ENCODE results near the gene CATSPER4. TPM values are rescaled to one million over a fixed set of nuclear protein-coding genes. Genes with fewer than 3 reads are reported as not detected.

The CATSPER4 gene
- total and polyA plus RNA-seq, 2 donors (not counting 1 experiment from before 2014, with no cell fraction given), result not detected

- H3K9me3 Mint-ChIP-seq (ENCODE audit: insufficient read depth), result no peaks in the 10 kb centered on the region
- H3K27ac Mint-ChIP-seq, result no peak overlapping the region
- 87% methylated on average over 3 of the region's 7 CpGs for WGBS (ENCODE audit: insufficient coverage)
- no peak overlapping the region for H3K27ac ChIP-seq (ENCODE audit: low read length in 2 of 2)
- H3K27me3 Mint-ChIP-seq, result peaks cover 29% of the 10 kb centered on the region
- ATAC-seq (ENCODE audit: low read depth) (no peak), DNase-seq (no peak)
- peaks cover 9 to 16% of the 10 kb centered on the region in 2 donors for H3K4me1 ChIP-seq (ENCODE audit: control insufficient read depth in 2 of 2, insufficient read depth in 2 of 2, low read length in 2 of 2)
- POLR2A ChIA-PET, result interaction anchor here (0.6 kb wide), 1 partner anchor 12 kb away, joined by 15 read pairs; no protein-coding TSS in a partner anchor
- H3K79me2 ChIP-seq (ENCODE audit: control insufficient read depth, insufficient read depth, low read length), result no peaks in the 10 kb centered on the region
- H2AFZ ChIP-seq (ENCODE audit: insufficient read depth, low read depth, low read length, poor library complexity, severe bottlenecking), result peak overlapping the region; percentile 69
- no peak for TF ChIP-seq EZH2 (IDR thresholded peaks at IDR 0.05; ENCODE audit: borderline replicate concordance, insufficient read depth, low read depth, low read length, poor library complexity, severe bottlenecking)
- TF ChIP-seq, protein P1, sequence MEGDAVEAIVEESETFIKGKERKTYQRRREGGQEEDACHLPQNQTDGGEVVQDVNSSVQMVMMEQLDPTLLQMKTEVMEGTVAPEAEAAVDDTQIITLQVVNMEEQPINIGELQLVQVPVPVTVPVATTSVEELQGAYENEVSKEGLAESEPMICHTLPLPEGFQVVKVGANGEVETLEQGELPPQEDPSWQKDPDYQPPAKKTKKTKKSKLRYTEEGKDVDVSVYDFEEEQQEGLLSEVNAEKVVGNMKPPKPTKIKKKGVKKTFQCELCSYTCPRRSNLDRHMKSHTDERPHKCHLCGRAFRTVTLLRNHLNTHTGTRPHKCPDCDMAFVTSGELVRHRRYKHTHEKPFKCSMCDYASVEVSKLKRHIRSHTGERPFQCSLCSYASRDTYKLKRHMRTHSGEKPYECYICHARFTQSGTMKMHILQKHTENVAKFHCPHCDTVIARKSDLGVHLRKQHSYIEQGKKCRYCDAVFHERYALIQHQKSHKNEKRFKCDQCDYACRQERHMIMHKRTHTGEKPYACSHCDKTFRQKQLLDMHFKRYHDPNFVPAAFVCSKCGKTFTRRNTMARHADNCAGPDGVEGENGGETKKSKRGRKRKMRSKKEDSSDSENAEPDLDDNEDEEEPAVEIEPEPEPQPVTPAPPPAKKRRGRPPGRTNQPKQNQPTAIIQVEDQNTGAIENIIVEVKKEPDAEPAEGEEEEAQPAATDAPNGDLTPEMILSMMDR (IDR thresholded peaks at IDR 0.05), result no peak
- peak overlapping the region; percentile 40 for H3K9ac ChIP-seq (ENCODE audit: low read length)
- peaks cover 0 to 32% (median 13%) of the 10 kb centered on the region in 4 experiments for H3K27me3 ChIP-seq (replicated peaks in 1 of 4; ENCODE audit: control extremely low read depth in 1 of 4, control insufficient read depth in 3 of 4, insufficient read depth in 4 of 4, low read length in 3 of 4)
- H3K4me3 ChIP-seq (ENCODE audit: control extremely low read depth in 1 of 5, extremely low read depth in 1 of 5, insufficient read depth in 1 of 5, low read depth in 2 of 5, low read length in 4 of 5), result peak overlapping the region in 1 of 5 experiments; percentile 50
- H3K9me3 ChIP-seq (ENCODE audit: control extremely low read depth in 1 of 3, control insufficient read depth in 2 of 3, insufficient read depth in 1 of 3, low read length in 2 of 3), result no peaks in the 10 kb centered on the region
- H3K4me2 ChIP-seq (replicated peaks; ENCODE audit: low read depth, low read length, poor library complexity, severe bottlenecking), result peak overlapping the region; percentile 70
- H4K20me1 ChIP-seq (ENCODE audit: control insufficient read depth, insufficient read depth, low read length, poor library complexity, severe bottlenecking), result no peaks in the 10 kb centered on the region
- H3K4me1 Mint-ChIP-seq, result peaks cover 19% of the 10 kb centered on the region
- peak overlapping the region; percentile 65 for H3K4me3 Mint-ChIP-seq
- H3K36me3 ChIP-seq (replicated peaks in 1 of 2; ENCODE audit: control extremely low read depth in 1 of 2, control insufficient read depth in 1 of 2, extremely low read depth in 1 of 2, insufficient read depth in 2 of 2, low read length in 1 of 2), result no peaks in the 10 kb centered on the region
- intact Hi-C loops (cut with micrococcal nuclease), result no loop called here
- CTCF ChIA-PET, result interaction anchor here (0.9 kb wide), 1 partner anchor 9 kb away, joined by 4 read pairs; the partner anchor contains the start of gene CEP85
Observed at GRCh38 chr1:26224606-26225005, 34.2 kb downstream of the CATSPER4 start.

GRCh38 chr1:26225033-26225831 is 34.8 kb downstream of the CATSPER4 start:
- peak; percentile 69 for ATAC-seq (ENCODE audit: low read depth)

More at GRCh38 chr1:26225033-26225831, 34.8 kb downstream of the CATSPER4 start:
- peak overlapping the region; percentile 65 for H3K4me3 Mint-ChIP-seq
- no peak overlapping the region for H3K27ac Mint-ChIP-seq
- no peak overlapping the region for H3K27ac ChIP-seq (ENCODE audit: low read length in 2 of 2)
- no peak for TF ChIP-seq EZH2 (IDR thresholded peaks at IDR 0.05; ENCODE audit: borderline replicate concordance, insufficient read depth, low read depth, low read length, poor library complexity, severe bottlenecking)
- TF ChIP-seq, protein P1 (IDR thresholded peaks at IDR 0.05), result no peak
- H3K4me2 ChIP-seq (replicated peaks; ENCODE audit: low read depth, low read length, poor library complexity, severe bottlenecking), result peak overlapping the region; percentile 70
- WGBS (ENCODE audit: insufficient coverage), result 15% methylated on average over 50 of the region's 50 CpGs
- H4K20me1 ChIP-seq (ENCODE audit: control insufficient read depth, insufficient read depth, low read length, poor library complexity, severe bottlenecking), result no peaks in the 10 kb centered on the region
- H3K4me1 Mint-ChIP-seq, result peaks cover 19% of the 10 kb centered on the region
- intact Hi-C loops (cut with micrococcal nuclease), result no loop called here
- no peaks in the 10 kb centered on the region for H3K79me2 ChIP-seq (ENCODE audit: control insufficient read depth, insufficient read depth, low read length)
- peak overlapping the region; percentile 40 for H3K9ac ChIP-seq (ENCODE audit: low read length)
- no peaks in the 10 kb centered on the region for H3K36me3 ChIP-seq (replicated peaks in 1 of 2; ENCODE audit: control extremely low read depth in 1 of 2, control insufficient read depth in 1 of 2, extremely low read depth in 1 of 2, insufficient read depth in 2 of 2, low read length in 1 of 2)
- DNase-seq, result peak; percentile 36
- H3K27me3 ChIP-seq (replicated peaks in 1 of 4; ENCODE audit: control extremely low read depth in 1 of 4, control insufficient read depth in 3 of 4, insufficient read depth in 4 of 4, low read length in 3 of 4), result peaks cover 0 to 32% (median 13%) of the 10 kb centered on the region in 4 experiments
- ChIA-PET CTCF (interaction anchor here (0.9 kb wide), 1 partner anchor 8 kb away, joined by 4 read pairs; the partner anchor contains the start of gene CEP85), POLR2A (interaction anchor here (0.6 kb wide), 1 partner anchor 11 kb away, joined by 15 read pairs; no protein-coding TSS in a partner anchor)
- peaks cover 9 to 16% of the 10 kb centered on the region in 2 donors for H3K4me1 ChIP-seq (ENCODE audit: control insufficient read depth in 2 of 2, insufficient read depth in 2 of 2, low read length in 2 of 2)
- H2AFZ ChIP-seq (ENCODE audit: insufficient read depth, low read depth, low read length, poor library complexity, severe bottlenecking), result peak overlapping the region; percentile 69
- no peaks in the 10 kb centered on the region for H3K9me3 Mint-ChIP-seq (ENCODE audit: insufficient read depth)
- H3K27me3 Mint-ChIP-seq, result peaks cover 25% of the 10 kb centered on the region
- peak overlapping the region in 4 of 5 experiments; percentile 7 to 50 (median 44) for H3K4me3 ChIP-seq (ENCODE audit: control extremely low read depth in 1 of 5, extremely low read depth in 1 of 5, insufficient read depth in 1 of 5, low read depth in 2 of 5, low read length in 4 of 5)
- no peaks in the 10 kb centered on the region for H3K9me3 ChIP-seq (ENCODE audit: control extremely low read depth in 1 of 3, control insufficient read depth in 2 of 3, insufficient read depth in 1 of 3, low read length in 2 of 3)

All from B cell (primary cell).